Keratinocyte (primary cell): ENCODE results near the gene LAMB4. TPM values are rescaled to one million over a fixed set of nuclear protein-coding genes. Genes with fewer than 3 reads are reported as not detected.

Source experiments
- DNase-seq: peaks from one replicate; pipeline ENCODE4 v3.0.0-alpha.2; 2011; ENCODE audit warnings: low read depth, missing footprints, low spot score
- FAIRE-seq: peaks from 2 replicates; lab custom pipeline; 2011; peaks lifted over from hg19 to GRCh38; lab: Jason Lieb, UNC
- H2AFZ ChIP-seq: 2 replicates; pipeline ENCODE4 v1.6.0; 2012; ENCODE audit warnings: low read length, control low read depth, inconsistent platforms; ENCODE audit not compliant: control insufficient read depth
- H3K27ac ChIP-seq: 2 replicates; pipeline ENCODE4 v1.5.1; 2011; ENCODE audit warnings: low read length; ENCODE audit not compliant: control insufficient read depth, insufficient read depth
- H3K27me3 ChIP-seq: 3 replicates; pipeline ENCODE4 v1.6.0; 2011; ENCODE audit warnings: low read length; ENCODE audit not compliant: control insufficient read depth, insufficient read depth; ENCODE audit errors: extremely low read depth
- H3K36me3 ChIP-seq, 2 experiments: 2 replicates in 1 of 2; 3 replicates in 1 of 2; pipeline ENCODE4 v1.5.1; 2011; ENCODE audit warnings: low read length in 2 of 2, mild to moderate bottlenecking in 1 of 2; ENCODE audit not compliant: control insufficient read depth in 2 of 2, insufficient read depth in 2 of 2; ENCODE audit errors: extremely low read depth in 1 of 2
- H3K4me1 ChIP-seq: 3 replicates; pipeline ENCODE4 v1.5.1; 2011; ENCODE audit warnings: low read length; ENCODE audit not compliant: control insufficient read depth, insufficient read depth; ENCODE audit errors: extremely low read depth
- H3K4me2 ChIP-seq: 3 replicates; pipeline ENCODE4 v1.6.0; 2011; ENCODE audit warnings: low read depth, low read length; ENCODE audit not compliant: control insufficient read depth, insufficient read depth; ENCODE audit errors: extremely low read depth
- H3K4me3 ChIP-seq, 3 experiments: fragments of 200-600 bp in 1 of 3; sonication (generic) in 1 of 3; 2 replicates in 2 of 3; 3 replicates in 1 of 3; pipeline ENCODE4 v1.5.1; 2011 to 2016; ENCODE audit warnings: low read length in 3 of 3, mild to moderate bottlenecking in 3 of 3, control low read depth in 2 of 3, inconsistent platforms in 1 of 3, low read depth in 1 of 3, mixed read lengths in 1 of 3, mixed run types in 1 of 3, moderate library complexity in 1 of 3; ENCODE audit not compliant: control insufficient read depth in 2 of 3, insufficient read depth in 2 of 3; ENCODE audit errors: extremely low read depth in 1 of 3
- H3K79me2 ChIP-seq: 2 replicates; pipeline ENCODE4 v1.6.0; 2012; ENCODE audit warnings: low read length; ENCODE audit not compliant: control insufficient read depth, insufficient read depth
- H3K9ac ChIP-seq: 3 replicates; pipeline ENCODE4 v1.6.0; 2011; ENCODE audit warnings: low read length; ENCODE audit not compliant: control insufficient read depth, insufficient read depth; ENCODE audit errors: extremely low read depth
- H3K9me1 ChIP-seq: 3 replicates; pipeline ENCODE4 v1.6.0; 2011; ENCODE audit warnings: low read length; ENCODE audit not compliant: control insufficient read depth, insufficient read depth; ENCODE audit errors: extremely low read depth
- H3K9me3 ChIP-seq: 2 replicates; pipeline ENCODE4 v1.5.1; 2012; ENCODE audit warnings: low read depth, low read length; ENCODE audit not compliant: control insufficient read depth
- H4K20me1 ChIP-seq: 3 replicates; pipeline ENCODE4 v1.6.0; 2011; ENCODE audit warnings: low read length; ENCODE audit not compliant: control insufficient read depth, insufficient read depth; ENCODE audit errors: extremely low read depth
- EZH2 ChIP-seq: IDR thresholded peaks from one replicate; pipeline ENCODE4 v1.6.1; 2012; ENCODE audit warnings: inconsistent platforms, mild to moderate bottlenecking, low read length, moderate library complexity
- dilution Hi-C: fragments of 300-500 bp; cut with MboI; formaldehyde crosslinking; loops from one replicate; pipeline ENCODE4 v1.7.0; 2020; ENCODE audit warnings: low sequenced_read_pairs; ENCODE audit not compliant: extremely low pct_ligation_motif_present
- polyA plus RNA-seq, 5 experiments: library from polyadenylated mRNA; depleted of rRNA in 3 of 5; stranded (reverse) in 3 of 5; stranded (forward) in 1 of 5; unstranded in 1 of 5; fragments of >200 nt; gene quantifications; 1 replicate in 1 of 5; 2 replicates in 3 of 5; 3 replicates in 1 of 5; pipeline versions ENCODE4 v1.2.1 to v1.2.3, GENCODE V29; 2011 to 2012; ENCODE audit warnings: missing spikeins in 2 of 5, low read depth in 1 of 5, low replicate concordance in 1 of 5
- TF ChIP-seq, protein P1 (sequence below), 3 experiments: IDR thresholded peaks in 1 of 3; conservative IDR thresholded peaks in 1 of 3; optimal IDR thresholded peaks in 1 of 3; 2 replicates in 2 of 3; 3 replicates in 1 of 3; pipeline versions ENCODE3 to v1.5.1; 2011; ENCODE audit warnings: low read length in 3 of 3, mild to moderate bottlenecking in 3 of 3, moderate library complexity in 2 of 3, control low read depth in 1 of 3, inconsistent platforms in 1 of 3; ENCODE audit not compliant: insufficient read depth in 2 of 3; ENCODE audit errors: extremely low read depth in 1 of 3

The LAMB4 gene
- polyA plus RNA-seq, 1 donor (not counting 4 experiments of a cell fraction or from before 2014, with no cell fraction given) = 3.7 TPM

DNA sequence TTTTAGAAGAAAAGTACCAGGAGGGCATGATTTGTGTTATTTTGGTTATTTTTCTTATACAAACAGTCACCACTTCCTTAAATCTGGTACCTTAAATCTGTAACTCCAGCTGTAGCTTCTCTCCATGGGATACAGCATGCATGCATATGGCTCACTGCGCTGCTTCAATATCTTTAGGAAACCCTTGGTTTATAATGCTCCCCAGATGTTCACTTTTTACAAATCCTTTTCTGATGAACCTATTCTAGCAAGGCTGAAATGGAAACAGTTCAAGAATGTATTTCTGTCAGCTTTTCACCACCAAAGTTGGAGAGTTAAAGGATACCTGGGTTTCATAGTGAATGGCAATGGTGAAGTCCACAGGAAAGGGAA is 50.9 kb downstream of the LAMB4 start:
- H3K9me1 ChIP-seq = no peaks in the 10 kb centered on the region
- peaks cover 12% of the 10 kb centered on the region for H3K4me1 ChIP-seq
- no peak for FAIRE-seq
- dilution Hi-C loops = no loop called here
- no peaks in the 10 kb centered on the region for H3K36me3 ChIP-seq
- no peak overlapping the region for H3K9ac ChIP-seq
- H3K9me3 ChIP-seq = peaks cover 2% of the 10 kb centered on the region
- no peaks in the 10 kb centered on the region for H4K20me1 ChIP-seq
- no peaks in the 10 kb centered on the region for H3K27me3 ChIP-seq
- peak overlapping the region; percentile 11 for H3K27ac ChIP-seq
- no peak overlapping the region for H3K4me3 ChIP-seq
- peak overlapping the region; percentile 2 for H3K4me2 ChIP-seq
- H3K79me2 ChIP-seq = no peaks in the 10 kb centered on the region
- TF ChIP-seq EZH2 = no peak
- TF ChIP-seq, protein P1, sequence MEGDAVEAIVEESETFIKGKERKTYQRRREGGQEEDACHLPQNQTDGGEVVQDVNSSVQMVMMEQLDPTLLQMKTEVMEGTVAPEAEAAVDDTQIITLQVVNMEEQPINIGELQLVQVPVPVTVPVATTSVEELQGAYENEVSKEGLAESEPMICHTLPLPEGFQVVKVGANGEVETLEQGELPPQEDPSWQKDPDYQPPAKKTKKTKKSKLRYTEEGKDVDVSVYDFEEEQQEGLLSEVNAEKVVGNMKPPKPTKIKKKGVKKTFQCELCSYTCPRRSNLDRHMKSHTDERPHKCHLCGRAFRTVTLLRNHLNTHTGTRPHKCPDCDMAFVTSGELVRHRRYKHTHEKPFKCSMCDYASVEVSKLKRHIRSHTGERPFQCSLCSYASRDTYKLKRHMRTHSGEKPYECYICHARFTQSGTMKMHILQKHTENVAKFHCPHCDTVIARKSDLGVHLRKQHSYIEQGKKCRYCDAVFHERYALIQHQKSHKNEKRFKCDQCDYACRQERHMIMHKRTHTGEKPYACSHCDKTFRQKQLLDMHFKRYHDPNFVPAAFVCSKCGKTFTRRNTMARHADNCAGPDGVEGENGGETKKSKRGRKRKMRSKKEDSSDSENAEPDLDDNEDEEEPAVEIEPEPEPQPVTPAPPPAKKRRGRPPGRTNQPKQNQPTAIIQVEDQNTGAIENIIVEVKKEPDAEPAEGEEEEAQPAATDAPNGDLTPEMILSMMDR (optimal IDR thresholded peaks at IDR 0.05 in 1 of 3, IDR thresholded peaks at IDR 0.05 in 1 of 3, conservative IDR thresholded peaks at IDR 0.05 in 1 of 3; ENCODE audit: extremely low read depth in 1 of 3, insufficient read depth in 2 of 3, low read length in 3 of 3) = no peak
- peak overlapping the region; percentile 62 for H2AFZ ChIP-seq
- DNase-seq = no peak

DNA sequence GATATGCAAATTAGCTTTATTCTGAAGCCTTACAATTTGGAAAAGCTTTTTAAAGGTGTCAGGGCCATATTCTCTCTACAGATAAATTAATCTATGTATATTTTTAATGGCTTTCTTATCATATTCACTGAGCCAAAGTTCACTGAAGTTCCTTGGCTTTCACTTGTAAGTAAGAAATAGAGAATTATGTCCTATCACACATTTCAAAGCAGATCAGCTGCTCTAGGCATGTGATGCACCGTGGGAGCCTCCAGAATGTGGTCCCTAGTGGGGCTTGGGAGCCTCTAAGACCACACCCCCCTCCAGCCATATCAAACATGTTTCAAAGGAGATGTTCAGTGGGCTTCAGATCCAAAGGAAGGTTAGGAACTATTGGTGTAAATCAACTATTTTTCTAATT is 51.5 kb downstream of the LAMB4 start:
- Histone ChIP-seq H4K20me1 (no peaks in the 10 kb centered on the region), H3K4me3 (no peak overlapping the region), H3K79me2 (no peaks in the 10 kb centered on the region), H3K9ac (no peak overlapping the region), H3K4me1 (peaks cover 12% of the 10 kb centered on the region), H3K36me3 (no peaks in the 10 kb centered on the region), H2AFZ (no peak overlapping the region), H3K9me1 (no peaks in the 10 kb centered on the region), H3K27ac (no peak overlapping the region), H3K4me2 (no peak overlapping the region), H3K9me3 (peaks cover 2% of the 10 kb centered on the region), H3K27me3 (no peaks in the 10 kb centered on the region)
- TF ChIP-seq EZH2 = no peak
- TF ChIP-seq, protein P1 (optimal IDR thresholded peaks at IDR 0.05 in 1 of 3, IDR thresholded peaks at IDR 0.05 in 1 of 3, conservative IDR thresholded peaks at IDR 0.05 in 1 of 3; ENCODE audit: extremely low read depth in 1 of 3, insufficient read depth in 2 of 3, low read length in 3 of 3) = no peak
- DNase-seq (no peak), FAIRE-seq (no peak)
- dilution Hi-C loops = no loop called here
